NT2/D1 (cell line): Measurements from ENCODE around the gene LAMC2.

Source experiments
- DNase-seq: peaks from one replicate; pipeline ENCODE4 v3.0.0-alpha.2; 2011; ENCODE audit warnings: low read depth, low spot score
- H3K27me3 ChIP-seq: 2 replicates; pipeline ENCODE4 v1.6.0; 2011; ENCODE audit warnings: mild to moderate bottlenecking; ENCODE audit not compliant: insufficient read length, insufficient read depth
- H3K36me3 ChIP-seq: 2 replicates; pipeline ENCODE4 v1.6.1; 2011; ENCODE audit warnings: mild to moderate bottlenecking, low read length, mixed read lengths; ENCODE audit not compliant: insufficient read depth, insufficient read length
- H3K4me1 ChIP-seq: 2 replicates; pipeline ENCODE4 v1.5.1; 2011; ENCODE audit not compliant: insufficient read depth, insufficient read length
- H3K4me3 ChIP-seq: 2 replicates; pipeline ENCODE4 v1.5.1; 2011; ENCODE audit warnings: low read depth; ENCODE audit not compliant: insufficient read length
- H3K9ac ChIP-seq: 2 replicates; pipeline ENCODE4 v1.6.0; 2011; ENCODE audit warnings: low read depth; ENCODE audit not compliant: insufficient read length
- H3K9me3 ChIP-seq: 2 replicates; pipeline ENCODE4 v1.5.1; 2011; ENCODE audit warnings: mild to moderate bottlenecking, low read length; ENCODE audit not compliant: insufficient read depth
- SUZ12 ChIP-seq: IDR thresholded peaks from 2 replicates; pipeline ENCODE4 v1.6.1; 2011; ENCODE audit not compliant: insufficient read length, insufficient read depth; ENCODE audit errors: extremely low read depth
- YY1 ChIP-seq: IDR thresholded peaks from 2 replicates; pipeline ENCODE4 v1.6.1; 2011; ENCODE audit not compliant: insufficient read length, insufficient read depth
- ZNF274 ChIP-seq: IDR thresholded peaks from 2 replicates; pipeline ENCODE4 v1.6.1; 2011; ENCODE audit warnings: mild to moderate bottlenecking, low read depth, low read length

The LAMC2 gene

GRCh38 chr1:183245357-183245756, 59.3 kb downstream of the LAMC2 start:
- H3K9me3 ChIP-seq, result peaks cover 1% of the 10 kb centered on the region
- H3K4me1 ChIP-seq, result no peaks in the 10 kb centered on the region
- H3K27me3 ChIP-seq, result no peaks in the 10 kb centered on the region
- no peak overlapping the region for H3K9ac ChIP-seq
- H3K4me3 ChIP-seq, result no peak overlapping the region
- DNase-seq, result no peak
- H3K36me3 ChIP-seq, result peaks cover 4% of the 10 kb centered on the region
- TF ChIP-seq YY1, result no peak
- no peak for TF ChIP-seq SUZ12
- TF ChIP-seq ZNF274, result no peak

GRCh38 chr1:183246436-183246835, 60.4 kb downstream of the LAMC2 start:
- Histone ChIP-seq H3K27me3 (no peaks in the 10 kb centered on the region), H3K4me1 (no peaks in the 10 kb centered on the region), H3K9me3 (peaks cover 7% of the 10 kb centered on the region), H3K4me3 (no peak overlapping the region), H3K9ac (no peak overlapping the region), H3K36me3 (peaks cover 3% of the 10 kb centered on the region)
- TF ChIP-seq SUZ12 (no peak), YY1 (no peak), ZNF274 (no peak)
- DNase-seq, result no peak

- TF ChIP-seq YY1 (no peak), SUZ12 (no peak), ZNF274 (no peak)
- Histone ChIP-seq H3K36me3 (peaks cover 3% of the 10 kb centered on the region), H3K9ac (no peak overlapping the region), H3K4me3 (no peak overlapping the region), H3K27me3 (no peaks in the 10 kb centered on the region), H3K9me3 (peaks cover 7% of the 10 kb centered on the region), H3K4me1 (no peaks in the 10 kb centered on the region)
- DNase-seq, result no peak
Observed at GRCh38 chr1:183247066-183247465, 61.0 kb downstream of the LAMC2 start.

GRCh38 chr1:183247484-183247883, 61.4 kb downstream of the LAMC2 start:
- TF ChIP-seq YY1, result no peak
- no peak for TF ChIP-seq SUZ12
- no peak for TF ChIP-seq ZNF274

GRCh38 chr1:183247931-183248330, 61.9 kb downstream of the LAMC2 start:
- H3K9me3 ChIP-seq, result peaks cover 7% of the 10 kb centered on the region
- no peak for TF ChIP-seq SUZ12
- no peak for TF ChIP-seq YY1
- no peak for TF ChIP-seq ZNF274
- H3K4me3 ChIP-seq, result no peak overlapping the region
- H3K36me3 ChIP-seq, result peaks cover 3% of the 10 kb centered on the region
- no peak for DNase-seq
- H3K4me1 ChIP-seq, result no peaks in the 10 kb centered on the region
- no peaks in the 10 kb centered on the region for H3K27me3 ChIP-seq
- H3K9ac ChIP-seq, result no peak overlapping the region

More at GRCh38 chr1:183247484-183247883, 61.4 kb downstream of the LAMC2 start:
- Histone ChIP-seq H3K36me3 (peaks cover 3% of the 10 kb centered on the region), H3K4me1 (no peaks in the 10 kb centered on the region), H3K4me3 (no peak overlapping the region), H3K9ac (no peak overlapping the region), H3K27me3 (no peaks in the 10 kb centered on the region), H3K9me3 (peaks cover 7% of the 10 kb centered on the region)
- no peak for DNase-seq

- no peak for DNase-seq
- Histone ChIP-seq H3K9ac (no peak overlapping the region), H3K4me3 (no peak overlapping the region), H3K27me3 (no peaks in the 10 kb centered on the region), H3K4me1 (no peaks in the 10 kb centered on the region), H3K9me3 (peaks cover 7% of the 10 kb centered on the region), H3K36me3 (no peaks in the 10 kb centered on the region)
- TF ChIP-seq SUZ12 (no peak), ZNF274 (no peak), YY1 (no peak)
Observed at GRCh38 chr1:183248989-183249691, 63.1 kb downstream of the LAMC2 start.

- DNase-seq, result no peak
- Histone ChIP-seq H3K9me3 (peaks cover 7% of the 10 kb centered on the region), H3K9ac (no peak overlapping the region), H3K4me1 (no peaks in the 10 kb centered on the region), H3K4me3 (no peak overlapping the region), H3K27me3 (no peaks in the 10 kb centered on the region), H3K36me3 (no peaks in the 10 kb centered on the region)
- TF ChIP-seq ZNF274 (no peak), YY1 (no peak), SUZ12 (no peak)
Observed at GRCh38 chr1:183249941-183250452, 63.9 kb downstream of the LAMC2 start.
